Measurements from ENCODE around the gene IGF2BP2.

The IGF2BP2 gene

DNA sequence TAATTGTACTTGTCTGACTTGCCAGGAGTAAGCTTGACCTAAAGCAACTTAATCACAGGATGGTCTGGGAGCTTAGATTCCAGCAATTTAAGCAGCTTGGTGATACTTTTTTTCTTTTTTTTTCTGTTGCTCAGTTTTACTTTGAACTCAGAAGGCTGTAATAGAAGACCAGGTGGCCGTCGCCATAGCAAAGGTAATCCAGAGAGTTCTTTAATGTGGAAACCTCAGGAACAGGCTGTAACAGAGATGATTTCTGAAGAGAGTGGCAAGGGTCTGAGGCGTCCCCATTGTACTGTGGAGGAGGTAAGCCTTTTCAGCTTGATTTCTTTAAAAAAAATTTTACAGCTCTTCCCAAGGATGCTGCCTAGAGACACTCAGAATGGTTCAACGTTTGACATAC is 218.6 kb downstream of the IGF2BP2 start:
- no peak for DNase-seq (ENCODE audit: low spot score)
- TF ChIP-seq, protein P1, sequence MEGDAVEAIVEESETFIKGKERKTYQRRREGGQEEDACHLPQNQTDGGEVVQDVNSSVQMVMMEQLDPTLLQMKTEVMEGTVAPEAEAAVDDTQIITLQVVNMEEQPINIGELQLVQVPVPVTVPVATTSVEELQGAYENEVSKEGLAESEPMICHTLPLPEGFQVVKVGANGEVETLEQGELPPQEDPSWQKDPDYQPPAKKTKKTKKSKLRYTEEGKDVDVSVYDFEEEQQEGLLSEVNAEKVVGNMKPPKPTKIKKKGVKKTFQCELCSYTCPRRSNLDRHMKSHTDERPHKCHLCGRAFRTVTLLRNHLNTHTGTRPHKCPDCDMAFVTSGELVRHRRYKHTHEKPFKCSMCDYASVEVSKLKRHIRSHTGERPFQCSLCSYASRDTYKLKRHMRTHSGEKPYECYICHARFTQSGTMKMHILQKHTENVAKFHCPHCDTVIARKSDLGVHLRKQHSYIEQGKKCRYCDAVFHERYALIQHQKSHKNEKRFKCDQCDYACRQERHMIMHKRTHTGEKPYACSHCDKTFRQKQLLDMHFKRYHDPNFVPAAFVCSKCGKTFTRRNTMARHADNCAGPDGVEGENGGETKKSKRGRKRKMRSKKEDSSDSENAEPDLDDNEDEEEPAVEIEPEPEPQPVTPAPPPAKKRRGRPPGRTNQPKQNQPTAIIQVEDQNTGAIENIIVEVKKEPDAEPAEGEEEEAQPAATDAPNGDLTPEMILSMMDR (IDR thresholded peaks at IDR 0.05; ENCODE audit: extremely low read depth, missing control alignments) = no peak

DNA sequence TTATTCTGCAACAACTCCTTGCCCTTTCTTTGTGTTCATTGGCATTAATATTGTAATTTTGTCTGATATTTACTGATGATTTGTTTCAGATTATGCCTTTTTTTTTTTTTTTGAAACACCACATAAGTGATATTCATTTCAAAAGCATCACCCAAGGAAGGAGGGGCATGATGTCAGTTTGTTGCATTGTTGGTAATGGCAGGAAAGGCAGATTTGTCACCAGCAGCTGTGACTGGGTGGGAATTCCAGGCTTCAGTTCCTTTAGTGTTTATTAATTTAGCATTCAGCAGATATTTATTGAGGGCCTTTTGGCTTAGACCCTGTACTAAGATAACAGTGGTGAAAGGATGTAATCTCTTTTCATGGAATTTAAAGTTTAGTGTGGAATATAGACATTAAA is 219.3 kb downstream of the IGF2BP2 start:
- DNase-seq (ENCODE audit: low spot score) = no peak
- TF ChIP-seq, protein P1 (IDR thresholded peaks at IDR 0.05; ENCODE audit: extremely low read depth, missing control alignments) = no peak

DNA sequence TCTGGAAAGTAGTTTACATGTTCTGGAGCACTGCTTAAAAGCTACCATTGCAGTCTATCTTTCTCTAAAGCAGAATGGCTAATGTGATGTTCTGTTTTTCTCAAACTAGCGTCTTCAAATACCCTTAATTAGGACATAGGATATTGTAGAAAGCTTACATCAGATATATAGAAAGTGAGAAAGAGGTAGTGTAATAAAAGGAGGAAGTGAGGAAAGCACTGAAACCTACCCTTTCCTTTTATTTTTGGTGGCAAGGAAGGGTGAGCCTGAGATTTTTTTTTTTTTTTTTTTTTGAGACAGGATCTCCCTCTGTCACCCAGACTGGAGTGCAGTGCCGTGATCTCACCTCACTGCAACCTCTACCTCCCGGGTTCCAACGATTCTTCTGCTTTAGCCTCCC is 229.3 kb downstream of the IGF2BP2 start:
- DNase-seq (ENCODE audit: low spot score) = peak; percentile 41
- TF ChIP-seq, protein P1 (IDR thresholded peaks at IDR 0.05; ENCODE audit: extremely low read depth, missing control alignments) = no peak

DNA sequence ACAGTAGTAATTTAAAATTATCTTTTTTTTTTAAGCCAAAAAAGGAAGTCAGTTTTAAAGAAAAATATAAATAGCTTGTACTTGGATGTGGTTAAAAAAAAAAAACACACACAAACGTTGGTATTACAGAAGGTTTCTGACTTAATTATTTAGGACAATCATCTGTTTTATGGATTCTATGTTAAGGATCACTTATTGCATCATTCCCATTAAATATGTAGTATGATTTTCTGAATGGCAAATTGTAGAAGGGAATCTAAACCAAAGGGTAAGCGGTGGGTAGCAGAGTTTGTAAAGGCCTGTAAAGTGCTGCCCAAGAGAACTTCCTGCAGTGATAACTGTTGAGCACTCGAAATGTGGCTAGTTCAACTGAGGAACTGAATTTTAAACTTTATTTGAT is 230.8 kb downstream of the IGF2BP2 start:
- TF ChIP-seq, protein P1 (IDR thresholded peaks at IDR 0.05; ENCODE audit: extremely low read depth, missing control alignments) = no peak
- DNase-seq (ENCODE audit: low spot score) = no peak

Data from GM20000 (cell line).